PC-9 (cell line): ENCODE measurements around the gene PRR5L. TPM values are rescaled to one million over a fixed set of nuclear protein-coding genes. Genes with fewer than 3 reads are reported as not detected.
A peak's percentile ranks its signal among the peaks of the same experiment; 100 is the strongest.

Experiments
- BruUV-seq: library from RNA; stranded (reverse); fragments of 400-500 nt; replicated peaks from 2 replicates; lab custom pipeline; 2021; lab: Mats Ljungman, UMichigan
- CTCF ChIA-PET: fragments of 300-600 bp; sonication (Branson Sonifier 250); formaldehyde crosslinking; loops from one replicate; lab custom pipeline; 2022; ENCODE audit warnings: antibody characterized with exemption; lab: Charles Lee
- POLR2A ChIA-PET: fragments of 300-600 bp; sonication (Branson Sonifier 250); formaldehyde crosslinking; loops from one replicate; lab custom pipeline; 2022; ENCODE audit warnings: antibody characterized with exemption; ENCODE audit not compliant: unreplicated experiment; lab: Charles Lee
- DNase-seq, 2 experiments: peaks; one replicate each; pipeline versions ENCODE4 v3.0.0 to v3.0.0-alpha.2; 2015 to 2022; ENCODE audit warnings: mixed read lengths in 1 of 2
- H2AFZ ChIP-seq: fragments of 200-600 bp; sonication (generic); 2 replicates; pipeline ENCODE4 v1.8.1; 2017; ENCODE audit warnings: antibody characterized with exemption
- H3F3A ChIP-seq: fragments of 200-600 bp; sonication (generic); 2 replicates; pipeline ENCODE4 v1.8.1; 2017; ENCODE audit warnings: antibody characterized with exemption, mild to moderate bottlenecking, low read depth; ENCODE audit not compliant: insufficient read depth
- H3K27ac ChIP-seq: fragments of 200-600 bp; sonication (generic); 2 replicates; pipeline ENCODE4 v1.6.1; 2016; ENCODE audit warnings: mixed run types
- H3K27me3 ChIP-seq: fragments of 200-600 bp; sonication (generic); 2 replicates; pipeline ENCODE4 v1.6.1; 2016; ENCODE audit warnings: low read depth, mixed run types; ENCODE audit not compliant: insufficient read depth
- H3K36me3 ChIP-seq: fragments of 200-600 bp; sonication (generic); 2 replicates; pipeline ENCODE4 v1.6.1; 2016; ENCODE audit warnings: low read depth, mixed run types
- H3K4me1 ChIP-seq: fragments of 200-600 bp; sonication (generic); replicated peaks from 2 replicates; pipeline ENCODE4 v1.6.1; 2016; ENCODE audit warnings: mixed run types; ENCODE audit not compliant: insufficient read depth
- H3K4me2 ChIP-seq: fragments of 200-600 bp; sonication (generic); 2 replicates; pipeline ENCODE4 v1.6.1; 2017; ENCODE audit warnings: mixed run types
- H3K4me3 ChIP-seq: fragments of 200-600 bp; sonication (generic); 2 replicates; pipeline ENCODE4 v1.6.1; 2016; ENCODE audit warnings: mixed run types
- H3K79me2 ChIP-seq: fragments of 200-600 bp; sonication (generic); 2 replicates; pipeline ENCODE4 v1.6.1; 2017; ENCODE audit warnings: low read depth, mixed run types
- H3K9me2 ChIP-seq: fragments of 200-600 bp; sonication (generic); 2 replicates; pipeline ENCODE4 v1.8.1; 2017; ENCODE audit warnings: mild to moderate bottlenecking; ENCODE audit not compliant: insufficient read depth
- H3K9me3 ChIP-seq: fragments of 200-600 bp; sonication (generic); 2 replicates; pipeline ENCODE4 v1.8.1; 2016; ENCODE audit warnings: low read depth; ENCODE audit not compliant: insufficient read depth
- H4K20me1 ChIP-seq: fragments of 200-600 bp; sonication (generic); 2 replicates; pipeline ENCODE4 v1.8.1; 2017; ENCODE audit not compliant: insufficient read depth
- CTCF ChIP-seq: fragments of 200-600 bp; sonication (generic); conservative IDR thresholded peaks from 2 replicates; pipeline ENCODE4 v1.6.1; 2017; ENCODE audit warnings: mixed run types, antibody characterized with exemption, mild to moderate bottlenecking, moderate library complexity
- EZH2 ChIP-seq: fragments of 200-600 bp; sonication (generic); IDR thresholded peaks from 2 replicates; pipeline ENCODE4 v1.8.0; 2017; ENCODE audit warnings: antibody characterized with exemption, low read depth
- intact Hi-C: fragments of 100-400 bp; cut with micrococcal nuclease; formaldehyde crosslinking; loops from one replicate; pipeline ENCODE4 v1.10.0; 2022; ENCODE audit not compliant: unreplicated experiment
- total RNA-seq: library from RNA; stranded (reverse); gene quantifications from 2 replicates; pipeline ENCODE4 v1.2.3, GENCODE V29; 2021

The PRR5L gene
- total RNA-seq, 1 experiment from 2014 or later, result 5.1 TPM

- ChIA-PET CTCF (no interaction called here), POLR2A (no interaction called here)
- Histone ChIP-seq H4K20me1 (no peaks in the 10 kb centered on the region), H3K4me3 (no peak overlapping the region), H2AFZ (no peak overlapping the region), H3K4me1 (peaks cover 46% of the 10 kb centered on the region), H3K27ac (peak overlapping the region; percentile 20), H3K79me2 (no peaks in the 10 kb centered on the region), H3K9me2 (no peaks in the 10 kb centered on the region), H3F3A (peaks cover 25% of the 10 kb centered on the region), H3K4me2 (peak overlapping the region; percentile 54), H3K36me3 (no peaks in the 10 kb centered on the region), H3K27me3 (no peaks in the 10 kb centered on the region), H3K9me3 (no peaks in the 10 kb centered on the region)
- DNase-seq, result peak; percentile 49 to 86
- TF ChIP-seq CTCF, result no peak
- TF ChIP-seq EZH2, result no peak
- intact Hi-C loops, result loop anchor here (5.0 kb wide), 1 partner anchor 85 kb away; no protein-coding TSS in a partner anchor
- no TSS peak for BruUV-seq
Measured at GRCh38 chr11:36447514-36447913, 151.4 kb downstream of the PRR5L start.

- Histone ChIP-seq H3F3A (peaks cover 25% of the 10 kb centered on the region), H3K27ac (peak overlapping the region; percentile 38), H2AFZ (no peak overlapping the region), H3K9me3 (no peaks in the 10 kb centered on the region), H3K4me3 (no peak overlapping the region), H3K27me3 (no peaks in the 10 kb centered on the region), H3K9me2 (no peaks in the 10 kb centered on the region), H3K4me2 (peak overlapping the region; percentile 54), H3K79me2 (no peaks in the 10 kb centered on the region), H4K20me1 (no peaks in the 10 kb centered on the region), H3K4me1 (peaks cover 51% of the 10 kb centered on the region), H3K36me3 (no peaks in the 10 kb centered on the region)
- POLR2A ChIA-PET, result no interaction called here
- CTCF ChIA-PET, result no interaction called here
- DNase-seq, result peak; percentile 95 to 98
- BruUV-seq, result no TSS peak
- intact Hi-C loops, result loop anchor here (2.0 to 5.0 kb wide), 2 partner anchors 86 to 299 kb away; no protein-coding TSS in a partner anchor
- no peak for TF ChIP-seq CTCF
- TF ChIP-seq EZH2, result no peak
Measured at GRCh38 chr11:36447947-36448346, 151.9 kb downstream of the PRR5L start.

GRCh38 chr11:36449561-36450096, 153.5 kb downstream of the PRR5L start:
- intact Hi-C loops, result loop anchor here (2.0 to 5.0 kb wide), 2 partner anchors 87 to 301 kb away; no protein-coding TSS in a partner anchor
- ChIA-PET CTCF (no interaction called here), POLR2A (interaction anchor here (0.6 kb wide), 2 partner anchors 888 to 1338 kb away, joined by 3 to 7 read pairs; no protein-coding TSS in a partner anchor)
- H3K9me2 ChIP-seq, result no peaks in the 10 kb centered on the region
- no peak overlapping the region for H3K4me3 ChIP-seq
- no peaks in the 10 kb centered on the region for H3K9me3 ChIP-seq
- no peaks in the 10 kb centered on the region for H3K36me3 ChIP-seq
- BruUV-seq, result no TSS peak
- H3K27me3 ChIP-seq, result no peaks in the 10 kb centered on the region
- TF ChIP-seq CTCF (no peak), EZH2 (no peak)
- no peak for DNase-seq
- H2AFZ ChIP-seq, result no peak overlapping the region
- H3K79me2 ChIP-seq, result no peaks in the 10 kb centered on the region
- H3K4me1 ChIP-seq, result peaks cover 68% of the 10 kb centered on the region
- H3F3A ChIP-seq, result peaks cover 30% of the 10 kb centered on the region
- peak overlapping the region; percentile 26 for H3K4me2 ChIP-seq
- no peak overlapping the region for H3K27ac ChIP-seq
- no peaks in the 10 kb centered on the region for H4K20me1 ChIP-seq
